ENCODE results near the gene MUC5B. TPM values are rescaled to one million over a fixed set of nuclear protein-coding genes. Genes with fewer than 3 reads are reported as not detected.

Gene MUC5B
- total RNA-seq, 2 experiments from 2014 or later, result not detected

GRCh38 chr11:1300569-1301187 lies 77.8 kb downstream of the MUC5B start:
- H3K27ac Mint-ChIP-seq, result no peak overlapping the region
- TF ChIP-seq CTCF (IDR thresholded peaks at IDR 0.05), result no peak
- intact Hi-C loops (cut with micrococcal nuclease), result no loop called here
- CTCF ChIA-PET, result no interaction called here
- peaks cover 18% of the 10 kb centered on the region for H3K4me1 Mint-ChIP-seq (ENCODE audit: low read depth)
- H3K9me3 Mint-ChIP-seq, result no peaks in the 10 kb centered on the region
- no peaks in the 10 kb centered on the region for H3K27me3 Mint-ChIP-seq
- POLR2A ChIA-PET, result no interaction called here
- H3K4me3 Mint-ChIP-seq, result no peak overlapping the region
- ATAC-seq, result no peak
- DNase-seq, result no peak
- peaks cover 3% of the 10 kb centered on the region for H3K36me3 Mint-ChIP-seq (ENCODE audit: low read depth)

- no peaks in the 10 kb centered on the region for H3K27me3 Mint-ChIP-seq
- intact Hi-C loops (cut with micrococcal nuclease), result no loop called here
- H3K4me1 Mint-ChIP-seq (ENCODE audit: low read depth), result peaks cover 20% of the 10 kb centered on the region
- H3K27ac Mint-ChIP-seq, result no peak overlapping the region
- no peak for TF ChIP-seq CTCF (IDR thresholded peaks at IDR 0.05)
- no peaks in the 10 kb centered on the region for H3K9me3 Mint-ChIP-seq
- no peak overlapping the region for H3K4me3 Mint-ChIP-seq
- no peak for ATAC-seq
- POLR2A ChIA-PET, result interaction anchor here (1.0 to 1.3 kb wide), 2 partner anchors 33 to 39 kb away, joined by 3 to 4 read pairs; no protein-coding TSS in a partner anchor
- H3K36me3 Mint-ChIP-seq (ENCODE audit: low read depth), result peaks cover 3% of the 10 kb centered on the region
- CTCF ChIA-PET, result no interaction called here
- no peak for DNase-seq
These were observed 78.5 kb downstream of the MUC5B start for GRCh38 chr11:1301220-1302000.

- H3K4me1 Mint-ChIP-seq (ENCODE audit: low read depth), result peaks cover 23% of the 10 kb centered on the region
- peaks cover 3% of the 10 kb centered on the region for H3K36me3 Mint-ChIP-seq (ENCODE audit: low read depth)
- H3K4me3 Mint-ChIP-seq, result no peak overlapping the region
- intact Hi-C loops (cut with micrococcal nuclease), result no loop called here
- CTCF ChIA-PET, result no interaction called here
- no peak overlapping the region for H3K27ac Mint-ChIP-seq
- ATAC-seq (no peak), DNase-seq (no peak)
- POLR2A ChIA-PET, result interaction anchor here (0.7 to 1.3 kb wide), 3 partner anchors 34 to 178 kb away, joined by 3 to 4 read pairs (median 3); no protein-coding TSS in a partner anchor
- H3K27me3 Mint-ChIP-seq, result no peaks in the 10 kb centered on the region
- TF ChIP-seq CTCF (IDR thresholded peaks at IDR 0.05), result no peak
- no peaks in the 10 kb centered on the region for H3K9me3 Mint-ChIP-seq
These were observed 79.2 kb downstream of the MUC5B start for GRCh38 chr11:1302041-1302460.

- H3K27ac Mint-ChIP-seq, result no peak overlapping the region
- POLR2A ChIA-PET, result interaction anchor here (0.7 to 1.3 kb wide), 3 partner anchors 35 to 177 kb away, joined by 3 to 4 read pairs (median 3); no protein-coding TSS in a partner anchor
- H3K27me3 Mint-ChIP-seq, result no peaks in the 10 kb centered on the region
- intact Hi-C loops (cut with micrococcal nuclease), result no loop called here
- H3K9me3 Mint-ChIP-seq, result no peaks in the 10 kb centered on the region
- TF ChIP-seq CTCF (IDR thresholded peaks at IDR 0.05), result no peak
- no peak overlapping the region for H3K4me3 Mint-ChIP-seq
- DNase-seq (no peak), ATAC-seq (no peak)
- CTCF ChIA-PET, result no interaction called here
- H3K36me3 Mint-ChIP-seq (ENCODE audit: low read depth), result peaks cover 3% of the 10 kb centered on the region
- peaks cover 29% of the 10 kb centered on the region for H3K4me1 Mint-ChIP-seq (ENCODE audit: low read depth)
These were observed 79.7 kb downstream of the MUC5B start for GRCh38 chr11:1302461-1303125.
